Left lung (tissue), 10 donors: Measurements from ENCODE around the gene RBM20. TPM values are rescaled to one million over a fixed set of nuclear protein-coding genes. Genes with fewer than 3 reads are reported as not detected.
"Not testable (repeated sequence)": the region's sequence is repeated elsewhere in the genome, so short reads cannot be mapped to it uniquely, and the experiment has no call there.

Source experiments
- ATAC-seq: fragments of 200-7000 bp; cut with Tn5 transposase; one replicate; pipeline ENCODE4 v1.9.1; 2020; ENCODE audit warnings: moderate library complexity
- DNase-seq, 4 donors: peaks; one replicate each; pipeline ENCODE4 v3.0.0-alpha.2; 2013 to 2020
- H3K27ac ChIP-seq, 2 donors: fragments of 200-600 bp; sonication (generic) in 1 of 2; one replicate each; pipeline versions ENCODE4 v1.5.0 to v1.8.0; 2020 to 2021
- H3K27me3 ChIP-seq, 2 donors: fragments of 200-600 bp; sonication (generic) in 1 of 2; one replicate each; pipeline versions ENCODE4 v1.5.0 to v1.8.0; 2020 to 2021
- H3K36me3 ChIP-seq, 2 donors: fragments of 200-600 bp; sonication (generic) in 1 of 2; one replicate each; pipeline versions ENCODE4 v1.5.0 to v1.8.0; 2020 to 2021
- H3K4me1 ChIP-seq, 2 donors: fragments of 200-600 bp; one replicate each; pipeline ENCODE4 v1.8.0; 2021
- H3K4me3 ChIP-seq, 2 donors: fragments of 200-600 bp; sonication (generic) in 1 of 2; one replicate each; pipeline versions ENCODE4 v1.5.0 to v1.8.0; 2020 to 2021; ENCODE audit warnings: mild to moderate bottlenecking in 1 of 2
- H3K9me3 ChIP-seq, 2 donors: fragments of 200-600 bp; sonication (generic) in 1 of 2; one replicate each; pipeline versions ENCODE4 v1.5.0 to v1.8.0; 2020 to 2021
- intact Hi-C, 2 donors: fragments of 100-400 bp; cut with DNase I; formaldehyde crosslinking; loops; one replicate each; pipeline versions ENCODE4 v1.11.2 to v1.14.2; 2022
- polyA plus RNA-seq, 6 donors: library from polyadenylated mRNA; unstranded; fragments of 120-200 nt; gene quantifications; one replicate each; pipeline ENCODE4 v1.2.1, GENCODE V29; 2013; ENCODE audit not compliant: insufficient read length in 6 of 6
- total RNA-seq, 2 donors: library from RNA; stranded (reverse); fragmentation: NEBNext Ultra II Directional; extraction: Animal tissue kit (Norgen Biotek cat#: 25700); gene quantifications; one replicate each; pipeline ENCODE4 v1.2.1, GENCODE V29; 2021
- TF ChIP-seq, protein P1 (sequence below), 2 donors: fragments of 200-600 bp; sonication (generic) in 1 of 2; IDR thresholded peaks; one replicate each; pipeline versions ENCODE4 v1.5.0 to v1.8.0; 2021; ENCODE audit warnings: antibody characterized with exemption in 2 of 2
- donor health status: DM: no; HTN: yes; CAD: no.
- donor health status: DM: no; HTN: no; CAD: no.

Gene RBM20
- total and polyA plus RNA-seq, 8 donors = 0.55 to 1.8 (median 1.1) TPM

- H3K27me3 ChIP-seq = peaks cover 0 to 2% of the 10 kb centered on the region in 2 donors
- TF ChIP-seq, protein P1, sequence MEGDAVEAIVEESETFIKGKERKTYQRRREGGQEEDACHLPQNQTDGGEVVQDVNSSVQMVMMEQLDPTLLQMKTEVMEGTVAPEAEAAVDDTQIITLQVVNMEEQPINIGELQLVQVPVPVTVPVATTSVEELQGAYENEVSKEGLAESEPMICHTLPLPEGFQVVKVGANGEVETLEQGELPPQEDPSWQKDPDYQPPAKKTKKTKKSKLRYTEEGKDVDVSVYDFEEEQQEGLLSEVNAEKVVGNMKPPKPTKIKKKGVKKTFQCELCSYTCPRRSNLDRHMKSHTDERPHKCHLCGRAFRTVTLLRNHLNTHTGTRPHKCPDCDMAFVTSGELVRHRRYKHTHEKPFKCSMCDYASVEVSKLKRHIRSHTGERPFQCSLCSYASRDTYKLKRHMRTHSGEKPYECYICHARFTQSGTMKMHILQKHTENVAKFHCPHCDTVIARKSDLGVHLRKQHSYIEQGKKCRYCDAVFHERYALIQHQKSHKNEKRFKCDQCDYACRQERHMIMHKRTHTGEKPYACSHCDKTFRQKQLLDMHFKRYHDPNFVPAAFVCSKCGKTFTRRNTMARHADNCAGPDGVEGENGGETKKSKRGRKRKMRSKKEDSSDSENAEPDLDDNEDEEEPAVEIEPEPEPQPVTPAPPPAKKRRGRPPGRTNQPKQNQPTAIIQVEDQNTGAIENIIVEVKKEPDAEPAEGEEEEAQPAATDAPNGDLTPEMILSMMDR (IDR thresholded peaks at IDR 0.05) = no peak
- no peak overlapping the region for H3K27ac ChIP-seq
- no peak for DNase-seq
- H3K4me3 ChIP-seq = no peak overlapping the region
- H3K9me3 ChIP-seq = no peaks in the 10 kb centered on the region
- no peaks in the 10 kb centered on the region for H3K36me3 ChIP-seq
- ATAC-seq = no peak
- intact Hi-C loops = no loop called here
- H3K4me1 ChIP-seq = no peaks in the 10 kb centered on the region
Observed at GRCh38 chr10:110617425-110618229, 26.5 kb upstream of the RBM20 start.

GRCh38 chr10:110618230-110618610, 25.9 kb upstream of the RBM20 start:
- H3K9me3 ChIP-seq = no peaks in the 10 kb centered on the region
- TF ChIP-seq, protein P1 (IDR thresholded peaks at IDR 0.05) = no peak
- no peak for ATAC-seq
- no peaks in the 10 kb centered on the region for H3K36me3 ChIP-seq
- H3K4me1 ChIP-seq = no peaks in the 10 kb centered on the region
- H3K27ac ChIP-seq = no peak overlapping the region
- no peak overlapping the region for H3K4me3 ChIP-seq
- peaks cover 0 to 2% of the 10 kb centered on the region in 2 donors for H3K27me3 ChIP-seq
- intact Hi-C loops = no loop called here
- DNase-seq = no peak

GRCh38 chr10:110619514-110620397, 24.4 kb upstream of the RBM20 start:
- H3K9me3 ChIP-seq = no peaks in the 10 kb centered on the region
- intact Hi-C loops = no loop called here
- H3K36me3 ChIP-seq = no peaks in the 10 kb centered on the region
- H3K27ac ChIP-seq = no peak overlapping the region
- no peak overlapping the region for H3K4me3 ChIP-seq
- peaks cover 0 to 2% of the 10 kb centered on the region in 2 donors for H3K27me3 ChIP-seq
- TF ChIP-seq, protein P1 (IDR thresholded peaks at IDR 0.05) = no peak
- DNase-seq = no peak
- H3K4me1 ChIP-seq = no peaks in the 10 kb centered on the region
- no peak for ATAC-seq

DNA sequence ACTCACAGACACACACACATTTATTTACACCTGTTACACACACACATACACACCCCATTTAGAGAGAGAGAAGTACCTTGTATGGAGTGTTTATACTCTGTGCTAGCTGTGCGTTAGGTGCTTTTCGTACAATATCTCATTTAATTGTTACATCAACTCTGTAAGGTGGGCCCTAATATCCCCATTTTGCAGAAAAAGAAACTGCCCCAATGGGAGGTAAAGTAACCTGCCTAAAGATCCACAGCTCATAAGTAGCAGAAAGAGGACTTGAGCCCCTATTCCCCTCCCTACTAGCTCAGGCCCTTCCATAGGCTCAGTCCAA, 23.8 kb upstream of the RBM20 start:
- intact Hi-C loops = no loop called here
- TF ChIP-seq, protein P1 (IDR thresholded peaks at IDR 0.05) = no peak
- ATAC-seq (no peak), DNase-seq (no peak)
- Histone ChIP-seq H3K4me3 (no peak overlapping the region), H3K36me3 (no peaks in the 10 kb centered on the region), H3K4me1 (no peaks in the 10 kb centered on the region), H3K27ac (no peak overlapping the region), H3K9me3 (no peaks in the 10 kb centered on the region), H3K27me3 (peaks cover 0 to 2% of the 10 kb centered on the region in 2 donors)

- H3K27me3 ChIP-seq, H3K9me3 ChIP-seq, H3K4me3 ChIP-seq, H3K27ac ChIP-seq, DNase-seq, ATAC-seq, intact Hi-C loops, H3K4me1 ChIP-seq, H3K36me3 ChIP-seq: not testable (repeated sequence)
Observed at GRCh38 chr10:110623316-110623715, 20.8 kb upstream of the RBM20 start.
